Measurements from ENCODE around the gene FFAR3. TPM values are rescaled to one million over a fixed set of nuclear protein-coding genes. Genes with fewer than 3 reads are reported as not detected.

FFAR3 gene
- total and polyA plus RNA-seq, 2 of the 8 experiments (the other 6 are each of a cell fraction or from before 2014, with no cell fraction given), result not detected

DNA sequence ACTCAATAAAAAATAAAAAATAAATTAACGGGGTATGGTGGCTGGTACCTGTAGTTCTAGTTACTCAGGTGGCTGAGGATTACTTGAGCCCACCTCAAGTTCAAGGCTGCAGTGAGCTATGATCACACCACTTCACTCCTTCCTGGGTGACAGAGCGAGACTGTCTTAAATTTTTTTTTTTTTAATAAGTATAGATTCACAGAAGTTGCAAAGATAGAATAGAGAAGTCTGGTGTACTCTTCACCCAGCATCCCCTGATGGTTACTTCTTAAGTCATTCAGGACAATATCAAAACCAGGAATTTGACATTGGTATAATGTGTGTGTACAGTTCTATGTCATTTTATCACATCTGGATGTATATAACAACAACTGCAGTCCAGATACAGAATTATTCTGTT is 37.0 kb upstream of the FFAR3 start:
- no peak overlapping the region for H2BK15ac ChIP-seq (ENCODE audit: low read length)
- H2BK12ac ChIP-seq (ENCODE audit: low read depth, low read length), result no peak overlapping the region
- no peak overlapping the region for H3K14ac ChIP-seq (ENCODE audit: insufficient read length)
- no peak overlapping the region for H3K18ac ChIP-seq (ENCODE audit: extremely low read depth, low read length)
- H3K36me3 ChIP-seq (ENCODE audit: control insufficient read depth in 2 of 4, insufficient read depth in 4 of 4, low read length in 3 of 4), result no peaks in the 10 kb centered on the region
- H3K79me2 ChIP-seq (ENCODE audit: control insufficient read depth in 1 of 2, insufficient read depth in 2 of 2, low read length in 2 of 2), result no peaks in the 10 kb centered on the region
- ChIA-PET CTCF (ENCODE audit: partially characterized antibody) (interaction anchor here (0.6 kb wide), 1 partner anchor 35 kb away, joined by 4 read pairs; no protein-coding TSS in a partner anchor), POLR2A (ENCODE audit: partially characterized antibody) (interaction anchor here (0.6 kb wide), 1 partner anchor 13 kb away, joined by 3 read pairs; no protein-coding TSS in a partner anchor)
- H3K9ac ChIP-seq (replicated peaks in 1 of 4; ENCODE audit: extremely low read depth in 1 of 4, low read depth in 3 of 4, low read length in 3 of 4), result no peak overlapping the region
- H2AFZ ChIP-seq (ENCODE audit: low read length), result no peak overlapping the region
- H2BK120ac ChIP-seq (replicated peaks; ENCODE audit: low read depth, low read length), result no peak overlapping the region
- no peak overlapping the region for H3K56ac ChIP-seq (replicated peaks; ENCODE audit: insufficient read length, low read depth, low read length)
- no peak overlapping the region for H4K91ac ChIP-seq (replicated peaks; ENCODE audit: insufficient read length, low read length)
- H3K23ac ChIP-seq (ENCODE audit: insufficient read length), result no peak overlapping the region
- 0 out of 4 replicates have a peak, but pooled peaks cover 0 to 2% of the 10 kb centered on the region in 2 experiments for H3K9me3 ChIP-seq (ENCODE audit: insufficient read depth in 2 of 2, low read depth in 1 of 2, low read length in 1 of 2)
- no peak for TF ChIP-seq FOSL1 (IDR thresholded peaks at IDR 0.05; ENCODE audit: insufficient read depth, low read depth, low read length)
- TF ChIP-seq ASH2L (IDR thresholded peaks at IDR 0.05; ENCODE audit: low read length), result no peak
- TF ChIP-seq SRF (IDR thresholded peaks at IDR 0.05; ENCODE audit: low read depth, low read length), result no peak
- no peak for TF ChIP-seq EP300 (IDR thresholded peaks at IDR 0.05; ENCODE audit: borderline replicate concordance in 1 of 2, low read depth in 2 of 2, low read length in 2 of 2)
- TF ChIP-seq KDM4A (IDR thresholded peaks at IDR 0.05; ENCODE audit: low read depth, low read length, severe bottlenecking), result no peak
- no peak for TF ChIP-seq TCF12 (IDR thresholded peaks at IDR 0.05; ENCODE audit: low read depth, low read length)
- TF ChIP-seq SP2 (IDR thresholded peaks at IDR 0.05; ENCODE audit: low read length), result no peak
- TF ChIP-seq YY1 (IDR thresholded peaks at IDR 0.05; ENCODE audit: low read depth, low read length), result no peak
- TF ChIP-seq POLR2A (IDR thresholded peaks at IDR 0.05; ENCODE audit: control extremely low read depth in 1 of 2, low read depth in 2 of 2, low read length in 2 of 2), result no peak
- TF ChIP-seq ZNF274 (IDR thresholded peaks at IDR 0.05; ENCODE audit: borderline replicate concordance, extremely low read depth, low read length), result no peak
- no peak for TF ChIP-seq NANOG (IDR thresholded peaks at IDR 0.05; ENCODE audit: insufficient read depth, low read depth, low read length, poor library complexity, severe bottlenecking)
- TF ChIP-seq, protein P1, sequence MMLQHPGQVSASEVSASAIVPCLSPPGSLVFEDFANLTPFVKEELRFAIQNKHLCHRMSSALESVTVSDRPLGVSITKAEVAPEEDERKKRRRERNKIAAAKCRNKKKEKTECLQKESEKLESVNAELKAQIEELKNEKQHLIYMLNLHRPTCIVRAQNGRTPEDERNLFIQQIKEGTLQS (IDR thresholded peaks at IDR 0.05; ENCODE audit: insufficient read depth, low read depth, low read length), result no peak
- TF ChIP-seq CEBPB (IDR thresholded peaks at IDR 0.05; ENCODE audit: low read depth, low read length), result no peak
- TF ChIP-seq MAFK (IDR thresholded peaks at IDR 0.05; ENCODE audit: low read depth, low read length), result no peak
- FAIRE-seq (no peak), DNase-seq (ENCODE audit: low read depth in 1 of 2, low spot score in 2 of 2) (no peak)
- no peaks in the 10 kb centered on the region for H3K79me1 ChIP-seq (ENCODE audit: low read depth, low read length)
- no peak overlapping the region for H3K4ac ChIP-seq (replicated peaks; ENCODE audit: insufficient read length, low read depth, low read length)
- no peaks in the 10 kb centered on the region for H3K23me2 ChIP-seq (ENCODE audit: low read depth, low read length)
- no peak overlapping the region for H4K5ac ChIP-seq (ENCODE audit: insufficient read length, low read depth, low read length)
- no peaks in the 10 kb centered on the region for H3K27me3 ChIP-seq (replicated peaks in 1 of 4; ENCODE audit: control insufficient read depth in 3 of 4, extremely low read depth in 1 of 4, insufficient read depth in 3 of 4, low read length in 3 of 4)
- H3K4me1 ChIP-seq (replicated peaks in 1 of 4; ENCODE audit: control insufficient read depth in 3 of 4, insufficient read depth in 4 of 4, low read length in 3 of 4), result no peaks in the 10 kb centered on the region
- H4K20me1 ChIP-seq (replicated peaks in 1 of 2; ENCODE audit: control insufficient read depth in 1 of 2, insufficient read depth in 2 of 2, low read length in 2 of 2), result no peaks in the 10 kb centered on the region
- 84% methylated on average over 2 of the region's 2 CpGs; no CpG with 5 or more reads in 1 of the 2 experiments for WGBS, 2 experiments (ENCODE audit: extremely low coverage in 1 of 2, insufficient coverage in 1 of 2, insufficient read length in 1 of 2, insufficient replicate concordance in 2 of 2, low coverage in 1 of 2, low lambda C conversion rate in 2 of 2, missing lambda C conversion rate in 1 of 2)
- no peak overlapping the region for H2AK5ac ChIP-seq (ENCODE audit: low read depth, low read length)
- no peak overlapping the region for H2BK5ac ChIP-seq (ENCODE audit: low read depth, low read length)
- no peak overlapping the region for H3K4me2 ChIP-seq (ENCODE audit: insufficient read depth in 1 of 2, low read depth in 2 of 2, low read length in 2 of 2)
- no peak overlapping the region for H3K27ac ChIP-seq (ENCODE audit: low read depth, low read length)
- H3K4me3 ChIP-seq (ENCODE audit: extremely low read depth in 1 of 4, insufficient read depth in 2 of 4, low read depth in 3 of 4, low read length in 4 of 4), result no peak overlapping the region
- no peak overlapping the region for H2BK20ac ChIP-seq (ENCODE audit: low read length)
- H4K8ac ChIP-seq (ENCODE audit: extremely low read depth, insufficient read depth, low read length), result no peak overlapping the region

Measured in H1 (cell line).